Caco-2 (cell line): ENCODE data around the gene HIVEP3. TPM values are rescaled to one million over a fixed set of nuclear protein-coding genes. Genes with fewer than 3 reads are reported as not detected.
"Not testable (repeated sequence)": the region's sequence is repeated elsewhere in the genome, so short reads cannot be mapped to it uniquely, and the experiment has no call there.

Experiments
- BruUV-seq: library from RNA; stranded (reverse); fragments of 400-500 nt; replicated peaks from 2 replicates; lab custom pipeline; 2021; lab: Mats Ljungman, UMichigan
- CTCF ChIA-PET: fragments of 300-600 bp; sonication (Branson Sonifier 250); formaldehyde crosslinking; loops from one replicate; lab custom pipeline; 2022; ENCODE audit warnings: antibody characterized with exemption; lab: Charles Lee
- POLR2A ChIA-PET: fragments of 300-600 bp; sonication (Branson Sonifier 250); formaldehyde crosslinking; loops from one replicate; lab custom pipeline; 2022; ENCODE audit warnings: antibody characterized with exemption; lab: Charles Lee
- DNase-seq, 2 experiments: peaks; one replicate each; pipeline versions ENCODE4 v3.0.0 to v3.0.0-alpha.2; 2020 to 2022
- H3K27me3 ChIP-seq: replicated peaks from 2 replicates; pipeline ENCODE4 v1.6.0; 2011; ENCODE audit warnings: low read length; ENCODE audit not compliant: control insufficient read depth, insufficient read depth
- H3K36me3 ChIP-seq: 2 replicates; pipeline ENCODE4 v1.5.1; 2011; ENCODE audit warnings: low read length; ENCODE audit not compliant: control insufficient read depth, insufficient read depth
- H3K4me1 ChIP-seq: fragments of 250-450 bp; sonication (Bioruptor Pico); 2 replicates; pipeline ENCODE4 v1.5.1; 2020; ENCODE audit warnings: mild to moderate bottlenecking
- H3K4me3 ChIP-seq: 2 replicates; pipeline ENCODE4 v1.5.1; 2011; ENCODE audit warnings: low read depth, mild to moderate bottlenecking, control low read depth, low read length
- H3K9me3 ChIP-seq: fragments of 250-450 bp; sonication (Bioruptor Pico); 2 replicates; pipeline ENCODE4 v1.5.1; 2020; ENCODE audit warnings: mild to moderate bottlenecking, moderate library complexity
- H3K27ac Mint-ChIP-seq: one replicate; pipeline ENCODE4 v1.8.0; 2022; ENCODE audit warnings: mixed read lengths; ENCODE audit not compliant: unreplicated experiment
- H3K27me3 Mint-ChIP-seq: one replicate; pipeline ENCODE4 v1.8.0; 2022; ENCODE audit warnings: mixed read lengths; ENCODE audit not compliant: insufficient read depth, unreplicated experiment
- H3K36me3 Mint-ChIP-seq: one replicate; pipeline ENCODE4 v1.8.0; 2022; ENCODE audit warnings: mild to moderate bottlenecking, mixed read lengths; ENCODE audit not compliant: insufficient read depth, unreplicated experiment
- H3K4me1 Mint-ChIP-seq: one replicate; pipeline ENCODE4 v1.8.0; 2022; ENCODE audit warnings: low read depth, mixed read lengths; ENCODE audit not compliant: unreplicated experiment
- H3K4me3 Mint-ChIP-seq: one replicate; pipeline ENCODE4 v1.8.0; 2022; ENCODE audit warnings: mild to moderate bottlenecking, moderate library complexity, mixed read lengths; ENCODE audit not compliant: unreplicated experiment
- H3K9me3 Mint-ChIP-seq: one replicate; pipeline ENCODE4 v1.8.0; 2022; ENCODE audit warnings: mixed read lengths; ENCODE audit not compliant: unreplicated experiment
- CTCF ChIP-seq, 2 experiments: fragments of 200-600 bp in 1 of 2; IDR thresholded peaks; 1 replicate in 1 of 2; 2 replicates in 1 of 2; pipeline versions ENCODE4 v1.5.1 to v1.8.0; 2011 to 2022; ENCODE audit warnings: antibody characterized with exemption in 1 of 2, control low read depth in 1 of 2, inconsistent platforms in 1 of 2, low read depth in 1 of 2, low read length in 1 of 2, mild to moderate bottlenecking in 1 of 2, moderate library complexity in 1 of 2; ENCODE audit not compliant: insufficient read depth in 1 of 2, severe bottlenecking in 1 of 2, unreplicated experiment in 1 of 2
- intact Hi-C: fragments of 100-400 bp; cut with micrococcal nuclease; formaldehyde crosslinking; loops from one replicate; pipeline ENCODE4 v1.10.0; 2022; ENCODE audit not compliant: unreplicated experiment
- total RNA-seq: library from RNA; stranded (reverse); gene quantifications from 2 replicates; pipeline ENCODE4 v1.2.3, GENCODE V29; 2022

The HIVEP3 gene
- total RNA-seq, 1 experiment from 2014 or later: 0.25 TPM

- no peaks in the 10 kb centered on the region for H3K4me1 ChIP-seq
- no peak for DNase-seq
- H3K4me3 Mint-ChIP-seq: no peak overlapping the region
- intact Hi-C loops: no loop called here
- H3K4me3 ChIP-seq: no peak overlapping the region
- no peaks in the 10 kb centered on the region for H3K4me1 Mint-ChIP-seq
- CTCF ChIA-PET: no interaction called here
- H3K9me3 Mint-ChIP-seq: peaks cover 11% of the 10 kb centered on the region
- no peaks in the 10 kb centered on the region for H3K36me3 ChIP-seq
- H3K27me3 ChIP-seq: no peaks in the 10 kb centered on the region
- TF ChIP-seq CTCF (IDR thresholded peaks at IDR 0.05; ENCODE audit: insufficient read depth in 1 of 2, low read depth in 1 of 2, low read length in 1 of 2, severe bottlenecking in 1 of 2, unreplicated experiment in 1 of 2): no peak
- H3K27me3 Mint-ChIP-seq: peaks cover 6% of the 10 kb centered on the region
- no TSS peak for BruUV-seq
- no peaks in the 10 kb centered on the region for H3K9me3 ChIP-seq
- POLR2A ChIA-PET: no interaction called here
- no peaks in the 10 kb centered on the region for H3K36me3 Mint-ChIP-seq
- H3K27ac Mint-ChIP-seq: no peak overlapping the region
Observed at GRCh38 chr1:41557751-41558455, 360.8 kb downstream of the HIVEP3 start.

GRCh38 chr1:41554746-41555145, 364.0 kb downstream of the HIVEP3 start:
- H3K27me3 Mint-ChIP-seq, H3K27me3 ChIP-seq, H3K27ac Mint-ChIP-seq, DNase-seq, H3K4me1 Mint-ChIP-seq, H3K4me1 ChIP-seq, H3K9me3 ChIP-seq, H3K4me3 ChIP-seq, CTCF ChIA-PET, H3K36me3 Mint-ChIP-seq, H3K4me3 Mint-ChIP-seq, H3K36me3 ChIP-seq, BruUV-seq, POLR2A ChIA-PET, intact Hi-C loops: not testable (repeated sequence)
- peaks cover 11% of the 10 kb centered on the region for H3K9me3 Mint-ChIP-seq

- H3K36me3 Mint-ChIP-seq: no peaks in the 10 kb centered on the region
- no peak overlapping the region for H3K4me3 Mint-ChIP-seq
- CTCF ChIA-PET: no interaction called here
- intact Hi-C loops: no loop called here
- TF ChIP-seq CTCF (IDR thresholded peaks at IDR 0.05; ENCODE audit: insufficient read depth in 1 of 2, low read depth in 1 of 2, low read length in 1 of 2, severe bottlenecking in 1 of 2, unreplicated experiment in 1 of 2): no peak
- no TSS peak for BruUV-seq
- no peaks in the 10 kb centered on the region for H3K27me3 Mint-ChIP-seq
- Histone ChIP-seq H3K4me3 (no peak overlapping the region), H3K4me1 (no peaks in the 10 kb centered on the region), H3K9me3 (no peaks in the 10 kb centered on the region), H3K36me3 (no peaks in the 10 kb centered on the region), H3K27me3 (no peaks in the 10 kb centered on the region)
- POLR2A ChIA-PET: no interaction called here
- H3K27ac Mint-ChIP-seq: no peak overlapping the region
- H3K4me1 Mint-ChIP-seq: no peaks in the 10 kb centered on the region
- no peak for DNase-seq
- H3K9me3 Mint-ChIP-seq: no peaks in the 10 kb centered on the region
Observed at GRCh38 chr1:41547781-41548560, 370.8 kb downstream of the HIVEP3 start.
